Loucy (cell line): ENCODE data around the gene ABCC4.

Experiments
- EZH2phosphoT487 ChIP-seq: fragments of 200-600 bp; IDR thresholded peaks from 2 replicates; pipeline ENCODE4 v1.6.1; 2018; ENCODE audit warnings: antibody characterized with exemption, mild to moderate bottlenecking, moderate library complexity, borderline replicate concordance
- TF ChIP-seq, protein P1 (sequence below): fragments of 200-600 bp; sonication (generic); conservative IDR thresholded peaks from 2 replicates; pipeline ENCODE4 v1.5.1; 2014; ENCODE audit warnings: mild to moderate bottlenecking, antibody characterized with exemption, low read length

DNA sequence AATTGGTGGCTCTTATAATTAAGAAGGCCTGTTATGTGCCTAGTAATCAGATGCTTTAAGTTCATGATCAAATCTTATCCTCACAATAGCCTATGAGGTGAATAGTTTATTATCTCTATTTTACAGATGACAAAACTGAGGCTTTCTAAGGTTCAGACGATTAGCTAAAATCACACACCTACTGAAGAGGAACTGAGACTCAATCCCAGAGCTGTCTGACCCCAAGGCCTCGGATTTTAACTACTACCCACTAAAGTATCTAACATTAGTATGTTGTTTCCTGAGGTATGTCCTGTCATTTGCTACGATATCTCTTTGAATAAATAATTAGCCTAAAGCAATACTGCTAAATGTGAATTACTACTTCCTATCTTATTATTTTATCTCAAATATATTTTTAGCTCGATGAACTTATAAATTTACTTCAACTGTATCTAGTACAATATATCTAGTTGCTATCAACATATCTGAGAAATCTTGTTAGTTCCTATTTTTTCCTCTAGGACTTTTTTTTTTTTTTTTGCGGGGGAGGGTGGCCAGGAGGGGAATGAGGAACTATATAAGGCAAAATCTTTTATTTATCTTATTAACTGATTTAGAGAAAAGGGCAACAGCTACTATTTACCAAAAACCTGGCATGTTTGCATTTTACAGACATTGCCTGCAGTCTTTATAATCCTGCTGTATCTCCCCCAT, 118.5 kb downstream of the ABCC4 start:
- no peak for TF ChIP-seq EZH2phosphoT487
- TF ChIP-seq, protein P1, sequence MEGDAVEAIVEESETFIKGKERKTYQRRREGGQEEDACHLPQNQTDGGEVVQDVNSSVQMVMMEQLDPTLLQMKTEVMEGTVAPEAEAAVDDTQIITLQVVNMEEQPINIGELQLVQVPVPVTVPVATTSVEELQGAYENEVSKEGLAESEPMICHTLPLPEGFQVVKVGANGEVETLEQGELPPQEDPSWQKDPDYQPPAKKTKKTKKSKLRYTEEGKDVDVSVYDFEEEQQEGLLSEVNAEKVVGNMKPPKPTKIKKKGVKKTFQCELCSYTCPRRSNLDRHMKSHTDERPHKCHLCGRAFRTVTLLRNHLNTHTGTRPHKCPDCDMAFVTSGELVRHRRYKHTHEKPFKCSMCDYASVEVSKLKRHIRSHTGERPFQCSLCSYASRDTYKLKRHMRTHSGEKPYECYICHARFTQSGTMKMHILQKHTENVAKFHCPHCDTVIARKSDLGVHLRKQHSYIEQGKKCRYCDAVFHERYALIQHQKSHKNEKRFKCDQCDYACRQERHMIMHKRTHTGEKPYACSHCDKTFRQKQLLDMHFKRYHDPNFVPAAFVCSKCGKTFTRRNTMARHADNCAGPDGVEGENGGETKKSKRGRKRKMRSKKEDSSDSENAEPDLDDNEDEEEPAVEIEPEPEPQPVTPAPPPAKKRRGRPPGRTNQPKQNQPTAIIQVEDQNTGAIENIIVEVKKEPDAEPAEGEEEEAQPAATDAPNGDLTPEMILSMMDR, result no peak
